ENCODE results near the gene PRR35. TPM values are rescaled to one million over a fixed set of nuclear protein-coding genes. Genes with fewer than 3 reads are reported as not detected.

Gene PRR35
- total and polyA plus RNA-seq, 2 of the 4 experiments (the other 2 are of a cell fraction) = not detected

- TF ChIP-seq MXI1 (IDR thresholded peaks at IDR 0.05; ENCODE audit: borderline replicate concordance, low read depth, low read length) = no peak
- no peak for TF ChIP-seq POLR2A (IDR thresholded peaks at IDR 0.05; ENCODE audit: low read depth, low read length)
These were observed 8.4 kb downstream of the PRR35 start (continued) for GRCh38 chr16:568401-569258.

- Histone ChIP-seq H3K4me3 (ENCODE audit: insufficient read depth, low read depth, low read length) (peak within 1 kb of the TSS; percentile 93), H3K9me3 (ENCODE audit: control insufficient read depth, insufficient read depth, low read length) (no peaks in the 10 kb centered on the region), H2BK5ac (ENCODE audit: low read depth, low read length, poor library complexity, severe bottlenecking) (peak within 1 kb of the TSS; percentile 95), H4K91ac (ENCODE audit: insufficient read depth, low read depth, low read length) (peak within 1 kb of the TSS; percentile 84), H3K14ac (replicated peaks; ENCODE audit: low read depth, low read length) (peak within 1 kb of the TSS; percentile 92), H2BK20ac (ENCODE audit: low read depth, low read length) (no peak within 1 kb of the TSS), H3K23ac (ENCODE audit: low read depth, low read length) (peak within 1 kb of the TSS; percentile 99), H3K9me1 (ENCODE audit: insufficient read depth, low read length) (peaks cover 4% of the 10 kb centered on the region; the same call in 1 of the 2 replicates), H2AFZ (replicated peaks; ENCODE audit: low read length, poor library complexity) (peak within 1 kb of the TSS; percentile 97), H2BK120ac (ENCODE audit: low read depth, low read length) (peak within 1 kb of the TSS; percentile 88), H3K27ac (ENCODE audit: insufficient read depth, low read length) (peak within 1 kb of the TSS; percentile 97), H2AK5ac (ENCODE audit: low read depth, low read length) (peak within 1 kb of the TSS; percentile 54; the same call in 1 of the 2 replicates), H4K20me1 (ENCODE audit: insufficient read depth, low read length) (peaks cover 8% of the 10 kb centered on the region), H2BK15ac (ENCODE audit: low read depth, low read length) (no peak within 1 kb of the TSS), H3K79me1 (ENCODE audit: low read depth in 1 of 2, low read length in 2 of 2) (peaks cover 3 to 27% of the 10 kb centered on the region in 2 experiments; a peak in 2 of 4 replicates), H3K36me3 (ENCODE audit: control insufficient read depth, insufficient read depth, low read length) (peaks cover 8% of the 10 kb centered on the region; the same call in 1 of the 2 replicates), H3K9ac (ENCODE audit: low read depth, low read length) (peak within 1 kb of the TSS; percentile 97), H3K4me1 (ENCODE audit: control insufficient read depth, insufficient read depth, low read length) (peaks cover 23% of the 10 kb centered on the region), H4K5ac (ENCODE audit: low read depth, low read length) (peak within 1 kb of the TSS; percentile 99), H2AK9ac (replicated peaks; ENCODE audit: low read depth, low read length, poor library complexity) (peak within 1 kb of the TSS; percentile 93), H3K18ac (ENCODE audit: low read depth, low read length) (peak within 1 kb of the TSS; percentile 95; the same call in 1 of the 2 replicates), H4K8ac (ENCODE audit: low read depth in 2 of 2, low read length in 2 of 2) (peak within 1 kb of the TSS; percentile 92 to 99), H3K56ac (ENCODE audit: extremely low read depth, insufficient read depth, low read length) (peak within 1 kb of the TSS; percentile 71; the same call in 1 of the 2 replicates), H3K4ac (ENCODE audit: low read depth, low read length) (peak within 1 kb of the TSS; percentile 93), H3K27me3 (ENCODE audit: control insufficient read depth, insufficient read depth, low read length) (no peaks in the 10 kb centered on the region), H3K4me2 (ENCODE audit: low read depth, low read length) (peak within 1 kb of the TSS; percentile 82)
- WGBS, 2 experiments (ENCODE audit: extremely low coverage in 2 of 2, insufficient read length in 1 of 2) = 1% methylated on average over 43 of the region's 87 CpGs; no CpG with 5 or more reads in 1 of the 2 experiments
- no TSS peak for BruUV-seq (replicated peaks)
- intact Hi-C loops (cut with micrococcal nuclease) (no loop called here), dilution Hi-C loops (cut with HindIII; ENCODE audit: low sequenced_read_pairs, unreplicated experiment) (no loop called here), in situ Hi-C loops (cut with MboI; ENCODE audit: low sequenced_read_pairs) (no loop called here)
- peak; percentile 84 for ATAC-seq (ENCODE audit: low read depth)
- TF ChIP-seq MAZ (IDR thresholded peaks at IDR 0.05; ENCODE audit: borderline replicate concordance, low read depth, low read length) (no peak), RCOR1 (IDR thresholded peaks at IDR 0.05; ENCODE audit: insufficient replicate concordance, low read length) (no peak), POLR2A (IDR thresholded peaks at IDR 0.05; ENCODE audit: low read depth, low read length) (no peak; the same call in 1 of the 2 replicates), RFX5 (IDR thresholded peaks at IDR 0.05; ENCODE audit: low read depth, low read length) (no peak), BHLHE40 (IDR thresholded peaks at IDR 0.05; ENCODE audit: low read depth, low read length) (no peak), MXI1 (IDR thresholded peaks at IDR 0.05; ENCODE audit: borderline replicate concordance, low read depth, low read length) (no peak)
- TF ChIP-seq, protein P1, sequence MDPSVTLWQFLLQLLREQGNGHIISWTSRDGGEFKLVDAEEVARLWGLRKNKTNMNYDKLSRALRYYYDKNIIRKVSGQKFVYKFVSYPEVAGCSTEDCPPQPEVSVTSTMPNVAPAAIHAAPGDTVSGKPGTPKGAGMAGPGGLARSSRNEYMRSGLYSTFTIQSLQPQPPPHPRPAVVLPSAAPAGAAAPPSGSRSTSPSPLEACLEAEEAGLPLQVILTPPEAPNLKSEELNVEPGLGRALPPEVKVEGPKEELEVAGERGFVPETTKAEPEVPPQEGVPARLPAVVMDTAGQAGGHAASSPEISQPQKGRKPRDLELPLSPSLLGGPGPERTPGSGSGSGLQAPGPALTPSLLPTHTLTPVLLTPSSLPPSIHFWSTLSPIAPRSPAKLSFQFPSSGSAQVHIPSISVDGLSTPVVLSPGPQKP (IDR thresholded peaks at IDR 0.05; ENCODE audit: borderline replicate concordance, low read depth, low read length) = no peak
- POLR2A ChIA-PET (ENCODE audit: unreplicated experiment) = no interaction called here
- peak; percentile 35 for DNase-seq
- CTCF ChIA-PET = no interaction called here
These were observed 9.5 kb downstream of the PRR35 start, which contains the start of gene PIGQ for GRCh38 chr16:569445-570254. Gene PIGQ (plus strand): TSS chr16:569968. CDS start chr16:574075, 4,107 bp downstream.
